Right lobe of liver (tissue), 6 donors: ENCODE measurements around the gene SLC24A4. TPM values are rescaled to one million over a fixed set of nuclear protein-coding genes. Genes with fewer than 3 reads are reported as not detected.

Source experiments
- ATAC-seq, 4 donors: fragments of 200-7000 bp; cut with Tn5 transposase; one replicate each; pipeline ENCODE4 v1.9.1; 2020; ENCODE audit warnings: mild to moderate bottlenecking in 4 of 4, moderate library complexity in 4 of 4
- DNase-seq, 3 donors: peaks; one replicate each; pipeline ENCODE4 v3.0.0-alpha.2; 2020
- H3K27ac ChIP-seq, 3 donors: fragments of 200-600 bp; one replicate each; pipeline ENCODE4 v1.8.0; 2022
- H3K27me3 ChIP-seq, 2 donors: fragments of 200-600 bp; one replicate each; pipeline ENCODE4 v1.8.0; 2022
- H3K36me3 ChIP-seq, 4 donors: fragments of 200-600 bp; sonication (generic) in 1 of 4; one replicate each; pipeline versions ENCODE4 v1.5.1 to v1.8.0; 2017 to 2022; ENCODE audit warnings: control low read depth in 1 of 4
- H3K4me1 ChIP-seq, 4 donors: fragments of 200-600 bp; sonication (generic) in 1 of 4; one replicate each; pipeline versions ENCODE4 v1.5.1 to v1.8.0; 2017 to 2022; ENCODE audit warnings: control low read depth in 1 of 4
- H3K4me3 ChIP-seq, 3 donors: fragments of 200-600 bp; one replicate each; pipeline ENCODE4 v1.8.0; 2022
- H3K9me3 ChIP-seq, 4 donors: fragments of 200-600 bp; sonication (generic) in 1 of 4; one replicate each; pipeline versions ENCODE4 v1.5.1 to v1.8.0; 2017 to 2022; ENCODE audit warnings: control low read depth in 1 of 4
- POLR2A ChIP-seq: fragments of 450-650 bp; IDR thresholded peaks from one replicate; pipeline ENCODE4 v1.6.1; 2017; ENCODE audit warnings: antibody characterized with exemption, mild to moderate bottlenecking
- whole genome bisulfite sequencing: methylation state at CpG from one replicate; pipeline ENCODE4 v1.1.6; 2018; ENCODE audit warnings: low coverage, low lambda C conversion rate; ENCODE audit not compliant: insufficient coverage; ENCODE audit errors: missing lambda C conversion rate; 5-methylcytosine and 5-hydroxymethylcytosine counted together
- intact Hi-C, 2 donors: fragments of 100-400 bp; cut with DNase I; formaldehyde crosslinking; loops; one replicate each; pipeline versions ENCODE4 v1.11.2 to v1.14.1; 2022
- total RNA-seq, 6 experiments: library from RNA; depleted of rRNA in 2 of 6; stranded (reverse); fragments of >200 nt in 2 of 6; fragmentation: NEBNext Ultra II Directional in 3 of 6; extraction: Animal tissue kit (Norgen Biotek cat#: 25700) in 3 of 6; gene quantifications; one replicate each; pipeline versions ENCODE4 v1.1.0 to v1.2.4, GENCODE V29; 2016 to 2023
- TF ChIP-seq, protein P1 (sequence below), 4 donors: fragments of 200-600 bp in 3 of 4; fragments of 450-650 bp in 1 of 4; IDR thresholded peaks; one replicate each; pipeline versions ENCODE4 v1.5.1 to v1.8.0; 2016 to 2022; ENCODE audit warnings: antibody characterized with exemption in 4 of 4, mild to moderate bottlenecking in 2 of 4
- donor health status: DM: no; HTN: yes; CAD: no.
- donor health status: DM: no; HTN: no; CAD: no.
- donor health status: DM: no; HTN: no; CAD: no.
- donor health status: DM: no; HTN: yes; CAD: no.
- donor health status: DM: no; HTN: yes; CAD: no.

The SLC24A4 gene
- total RNA-seq, 6 experiments from 2014 or later, result 0.06 to 0.29 (median 0.21) TPM

DNA sequence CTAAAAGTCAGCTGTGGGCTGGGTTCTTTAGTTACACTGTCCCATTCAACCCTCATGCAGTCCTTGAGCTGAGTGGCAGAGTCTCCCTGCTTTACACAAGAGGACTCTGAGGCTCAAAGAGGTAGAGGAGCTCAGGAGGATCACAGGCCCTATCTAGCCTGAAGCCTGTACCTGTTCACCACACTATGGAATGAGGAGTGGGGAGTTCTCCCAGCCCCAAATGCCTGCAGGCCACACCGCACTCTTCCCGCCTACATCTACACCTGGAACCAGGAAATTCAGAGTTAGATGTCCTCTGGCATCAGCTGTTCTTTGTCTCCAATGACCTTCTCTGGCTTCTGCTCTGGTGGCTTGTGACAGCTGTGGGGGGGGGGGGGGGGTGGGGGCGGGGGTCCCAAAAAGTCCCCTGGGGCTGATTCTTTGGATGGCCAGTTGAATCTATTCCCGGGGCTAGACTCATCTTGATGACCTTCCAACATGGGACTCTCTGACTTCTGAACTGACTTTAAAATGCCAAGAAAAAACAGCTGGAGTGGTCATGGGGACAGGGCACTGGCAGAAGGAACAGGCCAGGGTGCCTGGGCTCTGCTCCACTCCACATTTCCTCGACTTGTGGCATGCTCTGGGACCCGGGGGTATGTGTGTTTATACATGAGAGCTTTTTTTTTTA is 221.2 kb downstream of the SLC24A4 start:
- H3K9me3 ChIP-seq, result no peaks in the 10 kb centered on the region
- H3K4me1 ChIP-seq, result peaks cover 0 to 27% (median 10%) of the 10 kb centered on the region in 4 donors
- no peak overlapping the region for H3K4me3 ChIP-seq
- 20% methylated on average over 3 of the region's 6 CpGs for WGBS
- no peaks in the 10 kb centered on the region for H3K36me3 ChIP-seq
- DNase-seq (no peak), ATAC-seq (no peak)
- intact Hi-C loops, result no loop called here
- H3K27me3 ChIP-seq, result no peaks in the 10 kb centered on the region
- no peak for TF ChIP-seq POLR2A
- TF ChIP-seq, protein P1, sequence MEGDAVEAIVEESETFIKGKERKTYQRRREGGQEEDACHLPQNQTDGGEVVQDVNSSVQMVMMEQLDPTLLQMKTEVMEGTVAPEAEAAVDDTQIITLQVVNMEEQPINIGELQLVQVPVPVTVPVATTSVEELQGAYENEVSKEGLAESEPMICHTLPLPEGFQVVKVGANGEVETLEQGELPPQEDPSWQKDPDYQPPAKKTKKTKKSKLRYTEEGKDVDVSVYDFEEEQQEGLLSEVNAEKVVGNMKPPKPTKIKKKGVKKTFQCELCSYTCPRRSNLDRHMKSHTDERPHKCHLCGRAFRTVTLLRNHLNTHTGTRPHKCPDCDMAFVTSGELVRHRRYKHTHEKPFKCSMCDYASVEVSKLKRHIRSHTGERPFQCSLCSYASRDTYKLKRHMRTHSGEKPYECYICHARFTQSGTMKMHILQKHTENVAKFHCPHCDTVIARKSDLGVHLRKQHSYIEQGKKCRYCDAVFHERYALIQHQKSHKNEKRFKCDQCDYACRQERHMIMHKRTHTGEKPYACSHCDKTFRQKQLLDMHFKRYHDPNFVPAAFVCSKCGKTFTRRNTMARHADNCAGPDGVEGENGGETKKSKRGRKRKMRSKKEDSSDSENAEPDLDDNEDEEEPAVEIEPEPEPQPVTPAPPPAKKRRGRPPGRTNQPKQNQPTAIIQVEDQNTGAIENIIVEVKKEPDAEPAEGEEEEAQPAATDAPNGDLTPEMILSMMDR (IDR thresholded peaks at IDR 0.05), result no peak
- H3K27ac ChIP-seq, result peak overlapping the region; percentile 54 to 76 (median 55)

DNA sequence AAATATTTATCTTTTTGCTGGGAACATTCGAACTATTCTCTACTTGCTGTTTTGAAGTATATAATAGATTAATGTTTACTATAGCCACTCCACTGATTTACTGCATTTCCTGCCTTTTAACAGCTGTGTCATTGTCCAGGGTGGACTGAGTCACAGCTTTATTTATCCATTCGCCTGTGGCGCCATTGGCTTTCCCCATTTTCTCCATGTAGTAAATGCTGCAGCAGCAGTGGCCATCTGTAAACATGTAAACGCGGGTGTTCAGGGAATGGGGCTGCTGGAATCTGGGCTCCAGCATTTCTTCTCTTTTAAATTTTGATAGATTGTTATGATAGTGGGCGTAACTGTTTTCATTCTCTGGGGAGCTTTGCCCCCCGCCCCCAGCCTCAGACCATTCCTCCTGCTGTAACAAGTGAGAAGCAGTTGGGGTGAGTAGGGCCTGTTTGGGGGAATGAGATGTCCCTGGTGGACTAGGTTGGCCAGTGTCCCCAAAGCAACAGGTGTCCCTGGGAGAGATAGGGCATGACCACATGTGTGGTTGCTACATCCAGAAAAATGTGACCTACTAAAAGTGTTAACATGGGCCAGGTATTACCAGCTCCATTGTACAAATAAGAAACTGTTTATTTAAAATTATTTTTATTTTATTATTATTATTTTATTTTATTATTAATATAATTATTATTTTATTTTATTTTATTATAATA is 223.5 kb downstream of the SLC24A4 start:
- TF ChIP-seq, protein P1 (IDR thresholded peaks at IDR 0.05), result no peak
- TF ChIP-seq POLR2A, result no peak
- H3K27ac ChIP-seq, result no peak overlapping the region
- no peaks in the 10 kb centered on the region for H3K9me3 ChIP-seq
- H3K4me3 ChIP-seq, result no peak overlapping the region
- ATAC-seq (peak in 3 of 4 donors; percentile 9 to 37 (median 13)), DNase-seq (no peak)
- no peaks in the 10 kb centered on the region for H3K27me3 ChIP-seq
- no peaks in the 10 kb centered on the region for H3K36me3 ChIP-seq
- WGBS, result 93% methylated on average over 7 of the region's 7 CpGs
- intact Hi-C loops, result no loop called here
- peaks cover 0 to 7% (median 0%) of the 10 kb centered on the region in 4 donors for H3K4me1 ChIP-seq

DNA sequence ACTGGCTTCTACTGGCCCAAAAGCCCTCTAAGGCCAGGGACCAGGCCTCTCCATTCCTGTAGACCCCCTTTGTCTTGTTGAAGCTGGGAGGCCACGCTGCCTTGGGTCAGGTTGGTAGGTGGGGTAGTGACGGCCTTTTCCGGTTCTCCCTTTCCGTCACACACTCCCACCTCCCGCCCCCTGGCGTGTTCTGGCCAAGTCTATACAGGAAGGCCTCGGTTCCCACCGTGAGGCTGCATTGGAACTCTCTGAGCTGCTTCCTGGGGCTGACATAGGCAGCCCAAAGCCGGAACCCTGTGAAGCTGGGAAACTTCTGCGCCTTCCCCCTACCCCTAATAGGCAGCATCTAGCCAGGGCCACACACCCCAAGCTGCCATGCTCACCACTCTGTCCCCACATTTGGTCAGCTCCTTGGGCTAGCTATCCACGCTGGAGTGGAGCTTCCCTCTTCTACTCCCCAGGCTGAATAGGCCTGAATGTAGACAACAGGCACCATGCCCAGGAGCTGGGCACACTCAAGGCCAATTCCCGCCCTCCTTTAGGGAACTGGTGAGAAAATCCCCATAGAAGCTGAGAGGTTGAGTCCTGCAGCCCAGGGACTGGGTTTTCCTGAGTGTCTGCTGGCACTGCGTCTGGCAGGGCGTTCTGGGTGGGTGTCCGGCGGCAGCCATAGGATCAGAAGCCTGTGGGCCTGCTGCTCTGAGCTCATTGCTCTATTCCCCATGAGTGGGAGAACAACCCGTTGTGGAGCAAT is 226.3 kb downstream of the SLC24A4 start:
- Histone ChIP-seq H3K27me3 (no peaks in the 10 kb centered on the region), H3K27ac (no peak overlapping the region), H3K9me3 (no peaks in the 10 kb centered on the region), H3K36me3 (no peaks in the 10 kb centered on the region), H3K4me1 (peaks cover 0 to 7% (median 0%) of the 10 kb centered on the region in 4 donors), H3K4me3 (no peak overlapping the region)
- no peak for TF ChIP-seq POLR2A
- TF ChIP-seq, protein P1 (IDR thresholded peaks at IDR 0.05), result no peak
- ATAC-seq (peak in 2 of 4 donors; percentile 9 to 31), DNase-seq (no peak)
- intact Hi-C loops, result no loop called here
- WGBS, result 74% methylated on average over 7 of the region's 17 CpGs

DNA sequence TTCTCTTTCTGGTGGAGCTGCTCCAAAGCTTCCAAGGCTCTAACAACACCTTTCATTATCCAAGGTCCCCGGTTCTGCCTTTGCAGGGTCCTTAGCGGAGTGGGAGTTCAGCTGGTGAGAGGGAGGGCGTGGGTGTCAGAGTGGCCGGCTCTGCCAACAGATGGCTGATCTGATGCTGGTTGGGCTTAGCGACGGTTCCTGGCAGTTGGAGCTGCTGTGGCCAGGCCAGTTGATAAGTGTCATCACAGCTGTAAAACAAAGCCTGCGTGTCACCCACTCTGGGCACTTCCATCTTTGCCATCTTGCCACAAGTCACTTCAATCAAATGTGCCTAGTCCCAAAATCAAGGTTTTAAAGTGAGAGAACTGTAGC is 226.9 kb downstream of the SLC24A4 start:
- Histone ChIP-seq H3K9me3 (no peaks in the 10 kb centered on the region), H3K4me1 (peaks cover 0 to 1% (median 0%) of the 10 kb centered on the region in 4 donors), H3K4me3 (no peak overlapping the region), H3K27ac (no peak overlapping the region), H3K36me3 (no peaks in the 10 kb centered on the region), H3K27me3 (no peaks in the 10 kb centered on the region)
- 64% methylated on average over 7 of the region's 7 CpGs for WGBS
- peak in 1 of 4 donors; percentile 33 for ATAC-seq
- intact Hi-C loops, result no loop called here
- DNase-seq, result no peak
- TF ChIP-seq, protein P1 (IDR thresholded peaks at IDR 0.05), result no peak
- TF ChIP-seq POLR2A, result no peak

Other genes starting within 250 kb of the SLC24A4 start
- 10 to 100 TPM in 3 of 6 experiments, 1 to 10 TPM in 3; 5.5 to 15.4 (median 9.7) TPM for gene ATXN3, start 216.6 kb upstream of the SLC24A4 start, total RNA-seq
- gene NDUFB1, start 201.5 kb upstream of the SLC24A4 start, total RNA-seq, result 100 to 1,000 TPM in 2 of 6 experiments, 10 to 100 TPM in 4; 74.6 to 223 (median 94.6) TPM
- 10 to 100 TPM; 23.4 to 28.2 (median 25.9) TPM for gene CPSF2, start 201.2 kb upstream of the SLC24A4 start, total RNA-seq
- 10 to 100 TPM; 10.7 to 20.4 (median 18.9) TPM for gene RIN3, start 190.6 kb downstream of the SLC24A4 start, total RNA-seq